K562 (cell line): ENCODE results near the gene BCAS1. TPM values are rescaled to one million over a fixed set of nuclear protein-coding genes. Genes with fewer than 3 reads are reported as not detected.
A peak's percentile ranks its signal among the peaks of the same experiment; 100 is the strongest.

Experiments
- CEBPG ChIP-seq, 3 experiments: fragments of 200-800 bp in 1 of 3; sonication (Bioruptor generic) in 1 of 3; sonication (generic) in 1 of 3; formaldehyde crosslinking in 1 of 3; IDR thresholded peaks in 2 of 3; conservative IDR thresholded peaks in 1 of 3; 2 replicates each; pipeline versions ENCODE4 v1.6.1 to v1.8.0; 2016 to 2022; ENCODE audit warnings: missing compliant biosample characterization in 2 of 3, missing genetic modification characterization in 2 of 3, mild to moderate bottlenecking in 1 of 3, missing genetic modification reagents in 1 of 3
- FOXK2 ChIP-seq, 2 experiments: fragments of 450-650 bp; IDR thresholded peaks in 1 of 2; conservative IDR thresholded peaks in 1 of 2; 2 replicates each; pipeline ENCODE4 v1.6.1; 2016; ENCODE audit warnings: low read depth in 2 of 2, mild to moderate bottlenecking in 1 of 2
- HDAC8 ChIP-seq: fragments of 450-650 bp; IDR thresholded peaks from 2 replicates; pipeline ENCODE4 v1.6.1; 2016; ENCODE audit warnings: mild to moderate bottlenecking, missing genetic modification characterization, moderate library complexity, missing compliant biosample characterization
- KAT8 ChIP-seq: fragments of 450-650 bp; IDR thresholded peaks from 2 replicates; pipeline ENCODE4 v1.6.1; 2016; ENCODE audit warnings: low read depth, mild to moderate bottlenecking
- MEIS2 ChIP-seq: fragments of 450-650 bp; IDR thresholded peaks from 2 replicates; pipeline ENCODE4 v1.6.1; 2014; ENCODE audit warnings: mild to moderate bottlenecking; ENCODE audit not compliant: partially characterized antibody
- PRPF4 ChIP-seq: fragments of 200-400 bp; formaldehyde crosslinking; IDR thresholded peaks from one replicate; pipeline ENCODE4 v1.6.1; 2017; ENCODE audit warnings: low read length, low read depth, mild to moderate bottlenecking; ENCODE audit not compliant: insufficient read depth, poor library complexity, severe bottlenecking
- RBM25 ChIP-seq: fragments of 200-400 bp; formaldehyde crosslinking; IDR thresholded peaks from 2 replicates; pipeline ENCODE4 v1.6.1; 2018; ENCODE audit warnings: low read length, low read depth, moderate library complexity; ENCODE audit not compliant: severe bottlenecking
- SREBF1 ChIP-seq: fragments of 150-350 bp; IDR thresholded peaks from 2 replicates; pipeline ENCODE4 v1.6.1; 2014; ENCODE audit warnings: antibody characterized with exemption, low read depth, low read length, borderline replicate concordance
- ZNF217 ChIP-seq: sonication (generic); formaldehyde crosslinking; IDR thresholded peaks from 2 replicates; pipeline ENCODE4 v1.8.0; 2022; ENCODE audit warnings: mild to moderate bottlenecking, missing genetic modification reagents
- ZNF75A ChIP-seq: fragments of 450-650 bp; formaldehyde crosslinking; IDR thresholded peaks from 2 replicates; pipeline ENCODE4 v1.4.0; 2020; ENCODE audit warnings: mild to moderate bottlenecking
- polyA plus RNA-seq, 8 experiments: library from polyadenylated mRNA; depleted of rRNA in 4 of 8; stranded (reverse) in 5 of 8; unstranded in 3 of 8; fragments of >200 nt; fragmentation: Nextera tagmentation in 2 of 8; fragmentation: Illumina TruSeq in 1 of 8; extraction: Ambion mirVana in 2 of 8; extraction: Trizol in 1 of 8; gene quantifications; 2 replicates each; pipeline versions ENCODE4 v1.2.1 to v1.2.3, GENCODE V29; 2011 to 2014; ENCODE audit warnings: inconsistent platforms in 1 of 8, missing spikeins in 1 of 8
- total RNA-seq, 7 experiments: library from RNA; depleted of rRNA in 6 of 7; stranded (reverse); fragments of >200 nt in 6 of 7; fragmentation: Illumina TruSeq in 2 of 7; extraction: Trizol in 2 of 7; gene quantifications; 2 replicates each; pipeline versions ENCODE4 v1.2.1 to v1.2.3, GENCODE V29; 2011 to 2021; ENCODE audit warnings: low replicate concordance in 1 of 7
- TF ChIP-seq, protein P1 (sequence below): fragments of 450-650 bp; conservative IDR thresholded peaks from 2 replicates; pipeline ENCODE4 v1.6.1; 2016; ENCODE audit warnings: missing genetic modification characterization, low read depth, mild to moderate bottlenecking, control low read depth, missing compliant biosample characterization
- TF ChIP-seq, protein P2 (sequence below), 2 experiments: fragments of 200-800 bp in 1 of 2; sonication (Bioruptor generic) in 1 of 2; sonication (generic) in 1 of 2; formaldehyde crosslinking in 1 of 2; IDR thresholded peaks in 1 of 2; conservative IDR thresholded peaks in 1 of 2; 2 replicates each; pipeline versions ENCODE4 v1.5.0 to v1.6.1; 2016 to 2020; ENCODE audit warnings: missing compliant biosample characterization in 1 of 2, missing genetic modification characterization in 1 of 2, missing genetic modification reagents in 1 of 2
- TF ChIP-seq, protein P3 (sequence below): fragments of 250-450 bp; sonication (Bioruptor Pico); IDR thresholded peaks from 2 replicates; pipeline ENCODE4 v1.5.0; 2020; ENCODE audit warnings: mild to moderate bottlenecking, borderline replicate concordance
- TF ChIP-seq, protein P4 (sequence below): fragments of 250-450 bp; sonication (Bioruptor Pico); IDR thresholded peaks from 2 replicates; pipeline ENCODE4 v1.8.0; 2021; ENCODE audit warnings: borderline replicate concordance, mild to moderate bottlenecking, moderate library complexity; ENCODE audit not compliant: poor library complexity, severe bottlenecking
- TF ChIP-seq, protein P5 (sequence below): sonication (generic); formaldehyde crosslinking; IDR thresholded peaks from 2 replicates; pipeline ENCODE4 v1.8.0; 2022; ENCODE audit warnings: mild to moderate bottlenecking, missing genetic modification reagents
- TF ChIP-seq, protein P6 (sequence below): sonication (generic); formaldehyde crosslinking; IDR thresholded peaks from 2 replicates; pipeline ENCODE4 v1.8.0; 2022; ENCODE audit warnings: mild to moderate bottlenecking, missing genetic modification reagents, borderline replicate concordance

BCAS1 gene
- total and polyA plus RNA-seq, 9 of the 15 experiments (the other 6 are each of a cell fraction or from before 2014, with no cell fraction given), result 0.18 to 2.3 (median 0.93) TPM

DNA sequence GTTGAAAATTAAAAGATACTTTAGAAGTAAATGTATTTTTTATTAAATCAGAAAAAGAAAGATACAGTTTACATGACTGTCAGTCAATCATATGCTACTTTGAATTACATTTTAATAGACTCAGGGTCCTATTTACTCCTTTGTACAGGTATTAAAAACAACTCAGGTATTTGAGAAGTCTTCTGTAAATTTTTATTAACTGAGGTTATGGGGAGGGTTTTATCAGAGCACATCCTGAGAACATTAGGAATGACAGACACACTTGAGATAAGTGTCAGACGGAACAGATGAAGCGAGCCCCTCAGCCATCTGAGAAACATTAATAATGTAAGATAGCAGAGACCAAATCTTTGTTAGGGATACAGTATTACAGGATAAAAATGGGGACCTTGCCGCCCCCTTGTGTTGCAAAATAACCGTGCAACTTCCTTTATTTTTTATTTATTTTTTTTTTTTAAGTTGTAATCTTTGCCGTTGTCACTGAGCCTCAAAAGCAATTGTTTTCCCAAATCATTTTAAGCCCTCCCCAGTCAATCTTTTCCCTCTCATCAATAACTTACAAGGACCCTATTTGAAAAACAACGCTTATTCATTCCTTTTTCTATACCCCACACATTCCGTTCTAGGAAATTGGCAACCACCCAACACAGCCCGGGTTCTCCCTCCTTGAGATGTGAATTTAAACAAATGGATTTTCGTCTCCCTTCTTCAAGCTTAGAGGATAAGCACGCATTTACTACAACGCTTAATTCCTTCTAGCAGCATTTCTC, 126.7 kb downstream of the BCAS1 start (continued):
- TF ChIP-seq, protein P1, sequence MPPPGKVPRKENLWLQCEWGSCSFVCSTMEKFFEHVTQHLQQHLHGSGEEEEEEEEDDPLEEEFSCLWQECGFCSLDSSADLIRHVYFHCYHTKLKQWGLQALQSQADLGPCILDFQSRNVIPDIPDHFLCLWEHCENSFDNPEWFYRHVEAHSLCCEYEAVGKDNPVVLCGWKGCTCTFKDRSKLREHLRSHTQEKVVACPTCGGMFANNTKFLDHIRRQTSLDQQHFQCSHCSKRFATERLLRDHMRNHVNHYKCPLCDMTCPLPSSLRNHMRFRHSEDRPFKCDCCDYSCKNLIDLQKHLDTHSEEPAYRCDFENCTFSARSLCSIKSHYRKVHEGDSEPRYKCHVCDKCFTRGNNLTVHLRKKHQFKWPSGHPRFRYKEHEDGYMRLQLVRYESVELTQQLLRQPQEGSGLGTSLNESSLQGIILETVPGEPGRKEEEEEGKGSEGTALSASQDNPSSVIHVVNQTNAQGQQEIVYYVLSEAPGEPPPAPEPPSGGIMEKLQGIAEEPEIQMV (tag), result no peak
- TF ChIP-seq, protein P2, sequence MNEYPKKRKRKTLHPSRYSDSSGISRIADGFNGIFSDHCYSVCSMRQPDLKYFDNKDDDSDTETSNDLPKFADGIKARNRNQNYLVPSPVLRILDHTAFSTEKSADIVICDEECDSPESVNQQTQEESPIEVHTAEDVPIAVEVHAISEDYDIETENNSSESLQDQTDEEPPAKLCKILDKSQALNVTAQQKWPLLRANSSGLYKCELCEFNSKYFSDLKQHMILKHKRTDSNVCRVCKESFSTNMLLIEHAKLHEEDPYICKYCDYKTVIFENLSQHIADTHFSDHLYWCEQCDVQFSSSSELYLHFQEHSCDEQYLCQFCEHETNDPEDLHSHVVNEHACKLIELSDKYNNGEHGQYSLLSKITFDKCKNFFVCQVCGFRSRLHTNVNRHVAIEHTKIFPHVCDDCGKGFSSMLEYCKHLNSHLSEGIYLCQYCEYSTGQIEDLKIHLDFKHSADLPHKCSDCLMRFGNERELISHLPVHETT (CRISPR knock-in tag; conservative IDR thresholded peaks at IDR 0.05 in 1 of 2, IDR thresholded peaks at IDR 0.05 in 1 of 2), result no peak
- TF ChIP-seq SREBF1, result no peak
- no peak for TF ChIP-seq ZNF217
- TF ChIP-seq, protein P3, sequence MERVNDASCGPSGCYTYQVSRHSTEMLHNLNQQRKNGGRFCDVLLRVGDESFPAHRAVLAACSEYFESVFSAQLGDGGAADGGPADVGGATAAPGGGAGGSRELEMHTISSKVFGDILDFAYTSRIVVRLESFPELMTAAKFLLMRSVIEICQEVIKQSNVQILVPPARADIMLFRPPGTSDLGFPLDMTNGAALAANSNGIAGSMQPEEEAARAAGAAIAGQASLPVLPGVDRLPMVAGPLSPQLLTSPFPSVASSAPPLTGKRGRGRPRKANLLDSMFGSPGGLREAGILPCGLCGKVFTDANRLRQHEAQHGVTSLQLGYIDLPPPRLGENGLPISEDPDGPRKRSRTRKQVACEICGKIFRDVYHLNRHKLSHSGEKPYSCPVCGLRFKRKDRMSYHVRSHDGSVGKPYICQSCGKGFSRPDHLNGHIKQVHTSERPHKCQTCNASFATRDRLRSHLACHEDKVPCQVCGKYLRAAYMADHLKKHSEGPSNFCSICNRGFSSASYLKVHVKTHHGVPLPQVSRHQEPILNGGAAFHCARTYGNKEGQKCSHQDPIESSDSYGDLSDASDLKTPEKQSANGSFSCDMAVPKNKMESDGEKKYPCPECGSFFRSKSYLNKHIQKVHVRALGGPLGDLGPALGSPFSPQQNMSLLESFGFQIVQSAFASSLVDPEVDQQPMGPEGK (CRISPR knock-in tag), result no peak
- TF ChIP-seq MEIS2, result no peak
- no peak for TF ChIP-seq HDAC8 (tag)
- TF ChIP-seq, protein P4, sequence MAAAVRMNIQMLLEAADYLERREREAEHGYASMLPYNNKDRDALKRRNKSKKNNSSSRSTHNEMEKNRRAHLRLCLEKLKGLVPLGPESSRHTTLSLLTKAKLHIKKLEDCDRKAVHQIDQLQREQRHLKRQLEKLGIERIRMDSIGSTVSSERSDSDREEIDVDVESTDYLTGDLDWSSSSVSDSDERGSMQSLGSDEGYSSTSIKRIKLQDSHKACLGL (CRISPR knock-in tag), result no peak
- no peak for TF ChIP-seq PRPF4
- no peak for TF ChIP-seq CEBPG (CRISPR knock-in tag; IDR thresholded peaks at IDR 0.05)
- 0 out of 4 replicates have a peak, but pooled peaks of 1 of the 2 experiments have one; percentile 35 for TF ChIP-seq CEBPG (tag; conservative IDR thresholded peaks at IDR 0.05 in 1 of 2, IDR thresholded peaks at IDR 0.05 in 1 of 2)
- TF ChIP-seq, protein P5, sequence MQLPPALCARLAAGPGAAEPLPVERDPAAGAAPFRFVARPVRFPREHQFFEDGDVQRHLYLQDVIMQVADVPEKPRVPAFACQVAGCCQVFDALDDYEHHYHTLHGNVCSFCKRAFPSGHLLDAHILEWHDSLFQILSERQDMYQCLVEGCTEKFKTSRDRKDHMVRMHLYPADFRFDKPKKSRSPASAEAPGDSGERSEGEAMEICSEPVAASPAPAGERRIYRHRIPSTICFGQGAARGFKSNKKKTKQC (CRISPR knock-in tag), result no peak
- TF ChIP-seq KAT8, result no peak
- TF ChIP-seq, protein P6, sequence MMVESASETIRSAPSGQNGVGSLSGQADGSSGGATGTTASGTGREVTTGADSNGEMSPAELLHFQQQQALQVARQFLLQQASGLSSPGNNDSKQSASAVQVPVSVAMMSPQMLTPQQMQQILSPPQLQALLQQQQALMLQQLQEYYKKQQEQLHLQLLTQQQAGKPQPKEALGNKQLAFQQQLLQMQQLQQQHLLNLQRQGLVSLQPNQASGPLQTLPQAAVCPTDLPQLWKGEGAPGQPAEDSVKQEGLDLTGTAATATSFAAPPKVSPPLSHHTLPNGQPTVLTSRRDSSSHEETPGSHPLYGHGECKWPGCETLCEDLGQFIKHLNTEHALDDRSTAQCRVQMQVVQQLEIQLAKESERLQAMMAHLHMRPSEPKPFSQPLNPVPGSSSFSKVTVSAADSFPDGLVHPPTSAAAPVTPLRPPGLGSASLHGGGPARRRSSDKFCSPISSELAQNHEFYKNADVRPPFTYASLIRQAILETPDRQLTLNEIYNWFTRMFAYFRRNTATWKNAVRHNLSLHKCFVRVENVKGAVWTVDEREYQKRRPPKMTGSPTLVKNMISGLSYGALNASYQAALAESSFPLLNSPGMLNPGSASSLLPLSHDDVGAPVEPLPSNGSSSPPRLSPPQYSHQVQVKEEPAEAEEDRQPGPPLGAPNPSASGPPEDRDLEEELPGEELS (CRISPR knock-in tag), result no peak
- TF ChIP-seq ZNF75A (CRISPR knock-in tag), result no peak
- TF ChIP-seq RBM25, result no peak
- TF ChIP-seq FOXK2 (conservative IDR thresholded peaks at IDR 0.05 in 1 of 2, IDR thresholded peaks at IDR 0.05 in 1 of 2; ENCODE audit: low read depth in 2 of 2), result 0 out of 4 replicates have a peak, but pooled peaks of 1 of the 2 experiments have one; percentile 25
